Endothelial cell of umbilical vein (primary cell): ENCODE measurements around the gene APBA3.

ENCODE experiments used
- MYC ChIP-seq: IDR thresholded peaks from one replicate; pipeline ENCODE4 v1.6.1; 2011; ENCODE audit warnings: mild to moderate bottlenecking, low read depth, low read length
- POLR2A ChIP-seq: IDR thresholded peaks from 2 replicates; pipeline ENCODE4 v1.6.1; 2012; ENCODE audit warnings: low read depth, mild to moderate bottlenecking, control low read depth, low read length
- POLR2AphosphoS5 ChIP-seq: IDR thresholded peaks from 2 replicates; pipeline ENCODE4 v1.6.1; 2012; ENCODE audit warnings: low read depth, mild to moderate bottlenecking, control low read depth, low read length, moderate library complexity; ENCODE audit not compliant: insufficient read depth
- TF ChIP-seq, protein P1 (sequence below), 2 donors: IDR thresholded peaks; 1 replicate in 1 of 2; 2 replicates in 1 of 2; pipeline ENCODE4 v1.5.1; 2011; ENCODE audit warnings: low read length in 2 of 2, mild to moderate bottlenecking in 2 of 2, moderate library complexity in 2 of 2, control low read depth in 1 of 2, inconsistent platforms in 1 of 2, low read depth in 1 of 2; ENCODE audit not compliant: insufficient read depth in 1 of 2; ENCODE audit errors: extremely low read depth in 1 of 2

DNA sequence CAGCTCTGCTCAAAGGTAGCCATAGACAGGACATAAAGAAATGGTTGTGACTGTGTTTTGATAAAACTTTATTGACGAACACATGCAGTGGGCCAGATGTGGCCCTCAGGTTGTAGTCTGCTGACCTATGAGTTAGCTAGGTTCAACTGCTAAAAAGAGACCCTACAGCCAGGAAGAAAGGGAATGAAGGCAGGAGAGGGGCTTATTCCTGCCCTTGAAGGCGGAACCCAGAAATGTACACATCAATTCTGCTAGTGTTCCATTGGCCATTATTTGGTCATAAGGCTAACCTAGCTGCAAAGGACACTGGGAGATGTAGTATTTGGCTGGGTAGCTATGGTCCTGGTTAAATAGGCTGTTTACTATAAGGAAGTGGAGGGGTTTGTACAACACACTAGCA is 18.0 kb downstream of the APBA3 start:
- TF ChIP-seq, protein P1, sequence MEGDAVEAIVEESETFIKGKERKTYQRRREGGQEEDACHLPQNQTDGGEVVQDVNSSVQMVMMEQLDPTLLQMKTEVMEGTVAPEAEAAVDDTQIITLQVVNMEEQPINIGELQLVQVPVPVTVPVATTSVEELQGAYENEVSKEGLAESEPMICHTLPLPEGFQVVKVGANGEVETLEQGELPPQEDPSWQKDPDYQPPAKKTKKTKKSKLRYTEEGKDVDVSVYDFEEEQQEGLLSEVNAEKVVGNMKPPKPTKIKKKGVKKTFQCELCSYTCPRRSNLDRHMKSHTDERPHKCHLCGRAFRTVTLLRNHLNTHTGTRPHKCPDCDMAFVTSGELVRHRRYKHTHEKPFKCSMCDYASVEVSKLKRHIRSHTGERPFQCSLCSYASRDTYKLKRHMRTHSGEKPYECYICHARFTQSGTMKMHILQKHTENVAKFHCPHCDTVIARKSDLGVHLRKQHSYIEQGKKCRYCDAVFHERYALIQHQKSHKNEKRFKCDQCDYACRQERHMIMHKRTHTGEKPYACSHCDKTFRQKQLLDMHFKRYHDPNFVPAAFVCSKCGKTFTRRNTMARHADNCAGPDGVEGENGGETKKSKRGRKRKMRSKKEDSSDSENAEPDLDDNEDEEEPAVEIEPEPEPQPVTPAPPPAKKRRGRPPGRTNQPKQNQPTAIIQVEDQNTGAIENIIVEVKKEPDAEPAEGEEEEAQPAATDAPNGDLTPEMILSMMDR (IDR thresholded peaks at IDR 0.05; ENCODE audit: extremely low read depth in 1 of 2, insufficient read depth in 1 of 2, low read depth in 1 of 2, low read length in 2 of 2) = no peak
- no peak for TF ChIP-seq POLR2AphosphoS5
- TF ChIP-seq MYC = no peak
- TF ChIP-seq POLR2A = no peak
